HG03108 (cell line): Measurements from ENCODE around the gene ARMH3.

Experiments
- ATAC-seq: cut with Tn5 transposase; IDR thresholded peaks from one replicate; pipeline ENCODE4 v1.9.1; 2021; ENCODE audit warnings: moderate library complexity; ENCODE audit not compliant: unreplicated experiment

The ARMH3 gene

DNA sequence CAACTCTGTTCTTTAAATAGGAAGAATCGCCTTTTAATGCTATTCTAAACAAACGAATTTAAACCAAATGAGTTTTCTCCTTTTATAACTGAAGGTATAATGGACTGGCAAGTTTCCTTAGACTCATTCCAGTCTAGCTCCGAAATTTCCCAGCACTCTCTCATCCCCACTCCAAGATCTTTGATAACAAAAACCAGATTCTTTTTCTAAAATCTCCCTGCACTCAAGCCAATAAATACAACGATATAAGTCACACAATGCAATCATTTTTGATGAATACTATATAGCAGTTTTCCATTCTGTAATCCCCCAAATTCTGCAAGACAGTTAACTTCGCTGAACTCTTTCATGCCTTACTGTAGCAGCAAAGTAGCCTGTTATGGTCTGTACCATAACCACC is 239.6 kb downstream of the ARMH3 start:
- ATAC-seq, result no peak

DNA sequence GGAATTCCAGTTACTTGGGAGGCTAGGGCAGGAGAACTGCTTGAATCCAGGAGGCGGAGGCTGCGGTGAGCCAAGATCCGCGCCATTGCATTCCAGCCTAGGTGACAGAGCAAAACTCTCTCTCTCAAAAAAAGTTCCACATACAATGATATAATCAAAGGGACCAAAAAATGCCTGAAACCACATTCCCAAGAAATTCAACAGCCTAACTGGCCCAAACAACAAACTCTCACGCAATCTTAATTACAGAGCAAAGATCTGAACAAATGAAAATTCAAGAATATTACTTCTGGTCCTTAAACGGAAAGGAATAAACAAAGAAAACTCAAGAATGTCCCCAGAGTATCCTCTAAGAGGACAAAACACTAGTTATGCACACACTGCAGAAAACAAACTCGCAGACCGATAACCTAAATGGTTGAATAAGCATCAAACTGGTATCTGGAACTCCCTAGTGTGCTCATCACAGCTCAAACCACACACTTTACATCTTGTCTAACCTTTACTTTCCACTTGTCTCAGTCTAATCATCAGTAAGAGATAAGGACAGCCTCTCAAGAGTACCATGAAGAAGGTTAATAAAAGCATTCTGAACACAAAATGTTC is 241.4 kb downstream of the ARMH3 start:
- ATAC-seq, result no peak

DNA sequence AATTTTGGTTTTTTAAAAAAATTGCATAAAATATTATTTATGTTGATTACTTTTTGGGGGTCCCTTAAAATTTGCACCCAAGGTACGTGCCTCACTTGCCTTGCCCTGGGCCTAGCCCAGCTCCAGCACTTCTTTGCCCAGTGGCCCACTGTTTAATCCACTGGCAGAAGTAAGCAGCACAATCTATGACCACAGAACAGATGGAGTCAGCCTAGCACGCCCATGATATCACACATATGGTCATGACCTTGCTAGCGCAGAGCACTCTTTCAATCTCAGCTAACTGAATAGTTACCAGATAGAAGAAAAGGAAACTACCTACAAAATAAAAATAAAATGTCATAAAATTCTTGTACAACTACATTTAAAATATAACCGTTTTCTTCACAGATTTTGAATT is 243.4 kb downstream of the ARMH3 start:
- ATAC-seq, result no peak

- ATAC-seq, result no peak
These were observed 248.8 kb downstream of the ARMH3 start for GRCh38 chr10:101807158-101807557.

DNA sequence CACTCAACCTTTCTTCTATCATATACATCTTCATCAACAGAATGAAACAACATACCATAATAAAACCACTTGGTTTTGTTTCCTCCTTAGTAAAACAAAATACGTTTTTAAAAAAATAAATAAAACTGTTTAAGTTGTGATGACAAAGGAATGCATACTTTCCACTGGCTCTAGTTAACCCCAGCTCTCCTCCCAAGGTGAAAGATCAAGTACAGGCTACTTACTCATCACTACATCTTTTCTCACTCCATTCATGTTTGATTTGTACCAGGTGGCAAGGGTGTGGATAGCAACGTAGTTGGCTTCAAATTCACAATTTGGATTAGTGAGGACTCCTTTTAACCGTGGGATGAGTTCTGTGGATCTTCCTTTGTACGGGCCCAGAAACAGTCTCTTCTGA is 252.5 kb downstream of the ARMH3 start:
- no peak for ATAC-seq

- ATAC-seq, result no peak
These were observed 258.4 kb downstream of the ARMH3 start for GRCh38 chr10:101797403-101798059.
